Activated T-cell treated with anti-CD3 and anti-CD28 coated beads, Interleukin-2, amount 50 U/mL, for 24 hours (primary cell): ENCODE data around the gene ZGPAT.
"Not testable (repeated sequence)": the region's sequence is repeated elsewhere in the genome, so short reads cannot be mapped to it uniquely, and the experiment has no call there.

Experiments used
- DNase-seq: peaks from one replicate; pipeline ENCODE4 v3.0.0-alpha.2; 2020
- H3K27ac Mint-ChIP-seq: 2 replicates; pipeline ENCODE4 v1.8.0; 2020; ENCODE audit warnings: mild to moderate bottlenecking, mixed read lengths
- H3K27me3 Mint-ChIP-seq: 2 replicates; pipeline ENCODE4 v1.8.0; 2020; ENCODE audit warnings: mixed read lengths
- H3K36me3 Mint-ChIP-seq: 2 replicates; pipeline ENCODE4 v1.8.0; 2020; ENCODE audit warnings: low read depth, mixed read lengths
- H3K4me1 Mint-ChIP-seq: 2 replicates; pipeline ENCODE4 v1.8.0; 2020; ENCODE audit warnings: low read depth, mixed read lengths
- H3K4me3 Mint-ChIP-seq: 2 replicates; pipeline ENCODE4 v1.8.0; 2020; ENCODE audit warnings: mild to moderate bottlenecking, moderate library complexity, mixed read lengths
- H3K9me3 Mint-ChIP-seq: 2 replicates; pipeline ENCODE4 v1.8.0; 2020; ENCODE audit warnings: mixed read lengths

ZGPAT gene

GRCh38 chr20:63707558-63708300, at the start of gene ZGPAT, which contains the start of gene ARFRP1:
ZGPAT (plus strand) TSS chr20:63708039; CDS start chr20:63708581, 542 bp downstream.
ARFRP1 (minus strand) TSS chr20:63707976; CDS start chr20:63707091, 885 bp downstream.
- peak; percentile 93 for DNase-seq
- peak within 1 kb of the TSS; percentile 93 for H3K27ac Mint-ChIP-seq
- peaks cover 52% of the 10 kb centered on the region for H3K4me1 Mint-ChIP-seq
- peak within 1 kb of the TSS; percentile 95 for H3K4me3 Mint-ChIP-seq
- H3K9me3 Mint-ChIP-seq: no peaks in the 10 kb centered on the region
- peaks cover 85% of the 10 kb centered on the region for H3K36me3 Mint-ChIP-seq
- H3K27me3 Mint-ChIP-seq: no peaks in the 10 kb centered on the region

GRCh38 chr20:63658749-63659187, 49.1 kb upstream of the ZGPAT start:
- Mint-ChIP-seq H3K4me3 (peak overlapping the region; percentile 97), H3K36me3 (peaks cover 58% of the 10 kb centered on the region), H3K4me1 (peaks cover 42% of the 10 kb centered on the region), H3K9me3 (no peaks in the 10 kb centered on the region), H3K27ac (peak overlapping the region; percentile 99), H3K27me3 (no peaks in the 10 kb centered on the region)
- no peak for DNase-seq

- Mint-ChIP-seq H3K27me3 (no peaks in the 10 kb centered on the region), H3K4me1 (peaks cover 36% of the 10 kb centered on the region), H3K36me3 (peaks cover 62% of the 10 kb centered on the region), H3K9me3 (no peaks in the 10 kb centered on the region), H3K4me3 (peak overlapping the region; percentile 97), H3K27ac (peak overlapping the region; percentile 99)
- DNase-seq: no peak
Observed at GRCh38 chr20:63659370-63659769, 48.5 kb upstream of the ZGPAT start.

- H3K4me3 Mint-ChIP-seq: peak overlapping the region; percentile 97
- H3K36me3 Mint-ChIP-seq: peaks cover 69% of the 10 kb centered on the region
- H3K27ac Mint-ChIP-seq, H3K27me3 Mint-ChIP-seq, DNase-seq, H3K9me3 Mint-ChIP-seq: not testable (repeated sequence)
- H3K4me1 Mint-ChIP-seq: peaks cover 30% of the 10 kb centered on the region
Observed at GRCh38 chr20:63660174-63660573, 47.7 kb upstream of the ZGPAT start.

GRCh38 chr20:63660622-63661021, 47.2 kb upstream of the ZGPAT start:
- peaks cover 74% of the 10 kb centered on the region for H3K36me3 Mint-ChIP-seq
- no peak for DNase-seq
- no peak overlapping the region for H3K27ac Mint-ChIP-seq
- peaks cover 30% of the 10 kb centered on the region for H3K4me1 Mint-ChIP-seq
- no peaks in the 10 kb centered on the region for H3K9me3 Mint-ChIP-seq
- H3K27me3 Mint-ChIP-seq: no peaks in the 10 kb centered on the region
- H3K4me3 Mint-ChIP-seq: no peak overlapping the region

GRCh38 chr20:63661108-63661507, 46.7 kb upstream of the ZGPAT start:
- no peaks in the 10 kb centered on the region for H3K27me3 Mint-ChIP-seq
- no peaks in the 10 kb centered on the region for H3K9me3 Mint-ChIP-seq
- peaks cover 30% of the 10 kb centered on the region for H3K4me1 Mint-ChIP-seq
- no peak for DNase-seq
- H3K4me3 Mint-ChIP-seq: no peak overlapping the region
- no peak overlapping the region for H3K27ac Mint-ChIP-seq
- peaks cover 79% of the 10 kb centered on the region for H3K36me3 Mint-ChIP-seq

- no peak overlapping the region for H3K4me3 Mint-ChIP-seq
- no peaks in the 10 kb centered on the region for H3K27me3 Mint-ChIP-seq
- peaks cover 27% of the 10 kb centered on the region for H3K4me1 Mint-ChIP-seq
- H3K9me3 Mint-ChIP-seq: no peaks in the 10 kb centered on the region
- no peak for DNase-seq
- H3K27ac Mint-ChIP-seq: no peak overlapping the region
- H3K36me3 Mint-ChIP-seq: peaks cover 85% of the 10 kb centered on the region
Observed at GRCh38 chr20:63661959-63662812, 45.7 kb upstream of the ZGPAT start.

- H3K9me3 Mint-ChIP-seq: no peaks in the 10 kb centered on the region
- no peaks in the 10 kb centered on the region for H3K27me3 Mint-ChIP-seq
- no peak overlapping the region for H3K4me3 Mint-ChIP-seq
- H3K4me1 Mint-ChIP-seq: peaks cover 21% of the 10 kb centered on the region
- H3K27ac Mint-ChIP-seq: no peak overlapping the region
- peaks cover 91% of the 10 kb centered on the region for H3K36me3 Mint-ChIP-seq
- no peak for DNase-seq
Observed at GRCh38 chr20:63662813-63663189, 45.0 kb upstream of the ZGPAT start.

- Mint-ChIP-seq H3K9me3 (no peaks in the 10 kb centered on the region), H3K4me3 (no peak overlapping the region), H3K27ac (no peak overlapping the region), H3K4me1 (peaks cover 17% of the 10 kb centered on the region), H3K27me3 (no peaks in the 10 kb centered on the region), H3K36me3 (peaks cover 92% of the 10 kb centered on the region)
- no peak for DNase-seq
Observed at GRCh38 chr20:63663332-63664066, 44.3 kb upstream of the ZGPAT start.

GRCh38 chr20:63664143-63664851, 43.5 kb upstream of the ZGPAT start:
- DNase-seq: no peak
- no peaks in the 10 kb centered on the region for H3K27me3 Mint-ChIP-seq
- no peak overlapping the region for H3K4me3 Mint-ChIP-seq
- no peaks in the 10 kb centered on the region for H3K9me3 Mint-ChIP-seq
- no peak overlapping the region for H3K27ac Mint-ChIP-seq
- peaks cover 92% of the 10 kb centered on the region for H3K36me3 Mint-ChIP-seq
- peaks cover 10% of the 10 kb centered on the region for H3K4me1 Mint-ChIP-seq

- Mint-ChIP-seq H3K27ac (no peak overlapping the region), H3K27me3 (no peaks in the 10 kb centered on the region), H3K4me1 (peaks cover 3% of the 10 kb centered on the region), H3K4me3 (no peak overlapping the region), H3K9me3 (no peaks in the 10 kb centered on the region), H3K36me3 (peaks cover 86% of the 10 kb centered on the region)
- no peak for DNase-seq
Observed at GRCh38 chr20:63664861-63665594, 42.8 kb upstream of the ZGPAT start.

- no peak overlapping the region for H3K4me3 Mint-ChIP-seq
- H3K9me3 Mint-ChIP-seq: no peaks in the 10 kb centered on the region
- peaks cover 84% of the 10 kb centered on the region for H3K36me3 Mint-ChIP-seq
- H3K27me3 Mint-ChIP-seq: no peaks in the 10 kb centered on the region
- DNase-seq: no peak
- H3K27ac Mint-ChIP-seq: no peak overlapping the region
- H3K4me1 Mint-ChIP-seq: no peaks in the 10 kb centered on the region
Observed at GRCh38 chr20:63665708-63666107, 42.1 kb upstream of the ZGPAT start.

GRCh38 chr20:63667858-63668257, 40.0 kb upstream of the ZGPAT start:
- Mint-ChIP-seq H3K4me1 (no peaks in the 10 kb centered on the region), H3K27me3 (no peaks in the 10 kb centered on the region), H3K27ac (no peak overlapping the region), H3K4me3 (no peak overlapping the region), H3K9me3 (no peaks in the 10 kb centered on the region), H3K36me3 (peaks cover 69% of the 10 kb centered on the region)
- no peak for DNase-seq
